Mesodermal cell (in vitro differentiated cells): Measurements from ENCODE around the gene PTPN22.

ENCODE experiments used
- H3K27ac ChIP-seq: 2 replicates; pipeline ENCODE4 v1.7.0; 2013; ENCODE audit warnings: mild to moderate bottlenecking, low read depth, low read length, moderate library complexity; ENCODE audit not compliant: severe bottlenecking
- H3K36me3 ChIP-seq: 2 replicates; pipeline ENCODE4 v1.7.1; 2013; ENCODE audit warnings: mild to moderate bottlenecking, low read length, moderate library complexity; ENCODE audit not compliant: control insufficient read depth, insufficient read depth
- H3K4me1 ChIP-seq: one replicate; pipeline ENCODE4 v1.7.1; 2013; ENCODE audit warnings: mild to moderate bottlenecking, low read length; ENCODE audit not compliant: insufficient read depth, control insufficient read depth, poor library complexity, severe bottlenecking
- H3K4me3 ChIP-seq: 2 replicates; pipeline ENCODE4 v1.7.0; 2013; ENCODE audit warnings: low read length, control low read depth, mild to moderate bottlenecking; ENCODE audit not compliant: insufficient read depth, poor library complexity, severe bottlenecking; ENCODE audit errors: extremely low read depth
- H3K9me3 ChIP-seq: 2 replicates; pipeline ENCODE4 v1.7.1; 2013; ENCODE audit warnings: mild to moderate bottlenecking, low read length, moderate library complexity; ENCODE audit not compliant: control insufficient read depth
- WGBS, 2 experiments: methylation state at CpG; one replicate each; pipeline ENCODE4 v1.1.5; 2013; ENCODE audit warnings: missing lambda C conversion rate in 2 of 2; ENCODE audit not compliant: insufficient coverage in 2 of 2; 5-methylcytosine and 5-hydroxymethylcytosine counted together

PTPN22 gene

DNA sequence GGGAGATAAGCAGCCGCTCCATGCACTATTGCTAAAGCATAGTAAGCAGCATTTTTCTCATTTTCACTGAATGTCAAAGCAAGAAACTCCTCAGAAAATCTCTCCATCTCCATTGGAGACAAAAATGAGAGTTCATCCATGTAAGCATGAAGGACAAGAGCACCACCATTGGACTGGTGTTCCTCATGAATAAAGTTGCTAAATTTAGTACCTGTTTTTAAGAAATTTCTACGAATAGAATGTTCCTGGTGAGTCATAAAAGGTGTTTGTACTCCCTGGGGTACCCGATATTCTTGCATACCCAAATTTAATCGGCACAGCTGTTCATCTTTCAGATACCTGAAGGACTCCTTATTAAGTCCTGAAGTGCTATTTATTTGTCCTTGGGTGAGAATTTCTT lies 74.0 kb downstream of the PTPN22 start:
- Histone ChIP-seq H3K9me3 (no peaks in the 10 kb centered on the region), H3K36me3 (peaks cover 43% of the 10 kb centered on the region), H3K4me3 (no peak overlapping the region), H3K27ac (no peak overlapping the region), H3K4me1 (no peaks in the 10 kb centered on the region)
- 100% methylated on average over 3 to 4 of the region's 4 CpGs for WGBS, 2 experiments

DNA sequence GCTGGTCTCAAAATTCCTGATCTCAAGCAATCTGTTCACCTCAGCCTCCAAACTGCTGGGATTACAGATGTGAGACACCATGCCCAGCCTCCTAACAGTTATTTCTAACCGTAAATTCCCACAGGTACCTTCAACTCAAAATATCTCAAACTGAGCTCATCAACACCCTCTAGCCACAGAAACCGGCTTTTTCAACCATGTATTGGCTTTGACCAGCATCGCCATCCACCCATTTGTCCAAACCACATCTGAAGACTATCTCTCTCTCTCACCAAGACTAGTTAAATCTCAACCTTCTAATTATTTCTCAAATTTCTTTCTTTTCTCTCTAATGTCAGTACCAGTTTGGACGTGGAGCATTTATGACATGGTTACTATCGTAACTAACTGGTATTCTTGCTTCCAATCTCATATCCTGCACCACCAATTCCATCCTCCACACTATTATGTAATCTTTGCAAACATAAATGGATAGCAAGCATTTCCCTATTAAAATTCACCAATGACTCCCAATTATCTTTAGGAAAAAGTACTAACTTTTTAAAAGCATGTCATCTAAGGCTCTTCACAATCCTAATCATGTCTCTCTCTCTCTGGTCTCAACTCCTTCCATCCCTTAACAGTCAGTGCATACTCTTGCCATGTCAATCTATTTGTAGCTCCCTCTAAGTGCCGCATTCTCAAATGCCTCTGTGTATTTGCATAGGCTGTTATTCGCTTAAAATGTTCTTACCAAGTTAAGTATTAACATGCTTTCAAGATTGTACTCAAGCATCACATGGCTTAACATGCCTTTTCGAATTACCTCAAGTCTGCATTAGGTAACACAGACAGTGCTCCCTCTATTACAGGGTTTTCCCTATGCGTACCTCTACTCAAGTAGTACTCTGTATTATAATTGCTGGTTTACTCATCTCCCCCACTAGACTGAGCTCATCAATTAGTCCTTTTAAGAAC lies 77.4 kb downstream of the PTPN22 start:
- Histone ChIP-seq H3K4me3 (no peak overlapping the region), H3K4me1 (no peaks in the 10 kb centered on the region), H3K36me3 (peaks cover 47% of the 10 kb centered on the region), H3K27ac (no peak overlapping the region), H3K9me3 (no peaks in the 10 kb centered on the region)
- WGBS, 2 experiments = 97 to 98% methylated on average over 8 to 9 of the region's 9 CpGs

DNA sequence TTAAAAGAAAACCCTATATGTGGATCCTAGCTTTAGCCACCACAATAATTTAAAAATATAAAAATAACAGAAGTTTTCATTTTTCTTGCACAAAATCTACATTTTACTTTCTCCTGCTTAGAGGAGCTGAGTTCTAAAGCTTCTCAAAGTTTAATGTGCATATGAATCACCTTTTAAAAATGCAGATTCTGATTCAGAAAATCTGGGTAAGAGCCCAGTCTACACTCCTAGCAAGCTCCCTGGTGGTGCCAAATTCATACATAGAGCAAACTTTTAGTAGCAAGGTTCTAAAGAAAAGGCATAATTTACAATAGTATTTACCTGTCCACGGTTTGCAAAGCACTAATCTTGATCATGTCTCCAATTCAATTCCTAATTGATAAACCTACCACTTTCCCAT lies 78.5 kb downstream of the PTPN22 start:
- no peaks in the 10 kb centered on the region for H3K4me1 ChIP-seq
- no peak overlapping the region for H3K27ac ChIP-seq
- no peaks in the 10 kb centered on the region for H3K9me3 ChIP-seq
- no peak overlapping the region for H3K4me3 ChIP-seq
- WGBS, 2 experiments = 86 to 90% methylated on average over 1 of the region's 1 CpG
- H3K36me3 ChIP-seq = peaks cover 50% of the 10 kb centered on the region

DNA sequence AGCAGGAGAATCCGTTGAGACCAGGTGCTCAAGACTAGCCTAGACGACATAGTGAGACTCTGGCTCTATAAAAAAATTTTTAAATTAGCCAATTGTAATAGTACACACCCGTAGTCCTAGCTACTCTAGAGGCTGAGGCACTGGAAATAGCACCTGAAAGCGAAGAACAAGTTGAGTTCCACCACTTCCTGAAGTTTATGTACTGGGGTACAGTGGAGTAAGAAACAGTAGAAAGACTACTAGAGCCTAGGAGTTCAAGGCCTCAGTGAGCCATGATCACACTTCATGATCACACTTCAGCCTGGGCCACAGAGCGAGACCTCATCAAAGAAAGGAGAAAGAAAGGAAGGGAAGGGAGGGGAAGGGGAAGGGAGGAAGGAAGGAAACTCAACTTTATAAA lies 79.0 kb downstream of the PTPN22 start:
- Histone ChIP-seq H3K9me3 (no peaks in the 10 kb centered on the region), H3K4me3 (no peak overlapping the region), H3K27ac (no peak overlapping the region), H3K36me3 (peaks cover 45% of the 10 kb centered on the region), H3K4me1 (no peaks in the 10 kb centered on the region)
- 100% methylated on average over 1 to 2 of the region's 5 CpGs for WGBS, 2 experiments

DNA sequence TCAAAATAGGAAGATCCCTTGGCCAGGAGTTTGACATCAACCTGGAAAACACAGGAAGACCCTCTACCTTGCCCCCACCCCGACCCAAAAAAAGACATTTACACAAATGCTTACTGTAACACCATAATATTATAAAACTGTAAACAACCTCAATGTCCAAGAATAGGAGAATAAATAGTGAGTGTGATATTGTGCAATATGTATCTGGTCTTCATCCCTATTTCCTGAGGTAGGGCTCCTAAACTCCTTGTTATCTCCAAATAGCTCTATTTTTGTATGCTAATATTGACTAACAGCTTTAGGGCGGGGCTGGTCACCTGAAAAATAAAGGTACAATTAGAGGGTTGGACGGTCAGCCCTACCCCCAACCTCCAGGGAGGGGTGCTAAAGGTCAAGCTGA lies 82.7 kb downstream of the PTPN22 start:
- no peak overlapping the region for H3K4me3 ChIP-seq
- H3K9me3 ChIP-seq = no peaks in the 10 kb centered on the region
- H3K27ac ChIP-seq = no peak overlapping the region
- H3K4me1 ChIP-seq = peaks cover 4% of the 10 kb centered on the region
- H3K36me3 ChIP-seq = peaks cover 19% of the 10 kb centered on the region
- WGBS, 2 experiments = no CpG with 5 or more reads among the region's 3 CpGs

DNA sequence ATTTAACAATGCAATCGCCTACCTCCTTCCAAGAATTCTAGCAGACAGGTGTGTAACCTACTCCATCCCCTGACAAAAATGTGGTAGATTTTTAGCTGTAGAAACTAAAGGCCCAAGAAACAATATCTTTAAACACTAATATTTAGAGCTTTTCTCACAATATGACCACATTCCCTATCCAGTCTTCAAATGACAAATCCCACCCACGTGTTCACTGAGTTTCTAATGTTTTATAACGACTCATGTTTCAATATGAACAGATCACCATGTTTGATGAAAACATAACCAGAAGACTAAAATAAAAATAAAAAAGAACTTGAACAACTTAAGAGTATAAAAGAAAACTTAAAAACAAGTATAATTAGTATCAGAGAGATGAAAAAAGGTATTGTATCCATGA lies 83.8 kb downstream of the PTPN22 start:
- 80% methylated on average over 1 of the region's 3 CpGs; no CpG with 5 or more reads in 1 of the 2 experiments for WGBS, 2 experiments
- H3K4me1 ChIP-seq = peaks cover 6% of the 10 kb centered on the region

DNA sequence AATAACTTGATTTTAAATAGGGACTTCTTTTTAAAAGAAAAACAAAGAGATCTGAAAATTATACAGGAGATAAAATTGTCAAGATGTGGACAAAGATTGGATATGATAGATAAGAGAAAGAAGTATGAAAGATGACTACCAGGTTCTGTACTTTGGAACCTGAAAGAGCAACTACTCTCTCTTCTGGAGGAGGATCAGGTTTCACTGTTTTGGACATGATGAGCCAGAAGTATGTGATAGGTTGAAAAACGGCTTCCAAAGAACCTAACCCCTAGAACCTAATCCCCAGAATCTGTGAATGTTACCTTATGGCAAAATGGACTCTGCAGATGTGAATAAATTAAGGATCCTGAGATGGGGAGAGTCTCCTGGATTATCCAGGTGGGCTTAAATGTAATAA lies 85.4 kb downstream of the PTPN22 start:
- no peaks in the 10 kb centered on the region for H3K9me3 ChIP-seq
- WGBS, 2 experiments = 80% methylated on average over 1 of the region's 1 CpG; no CpG with 5 or more reads in 1 of the 2 experiments

More for the DNA sequence above, 83.8 kb downstream of the PTPN22 start:
- peaks cover 12% of the 10 kb centered on the region for H3K36me3 ChIP-seq
- H3K9me3 ChIP-seq = no peaks in the 10 kb centered on the region
- no peak overlapping the region for H3K4me3 ChIP-seq
- no peak overlapping the region for H3K27ac ChIP-seq

DNA sequence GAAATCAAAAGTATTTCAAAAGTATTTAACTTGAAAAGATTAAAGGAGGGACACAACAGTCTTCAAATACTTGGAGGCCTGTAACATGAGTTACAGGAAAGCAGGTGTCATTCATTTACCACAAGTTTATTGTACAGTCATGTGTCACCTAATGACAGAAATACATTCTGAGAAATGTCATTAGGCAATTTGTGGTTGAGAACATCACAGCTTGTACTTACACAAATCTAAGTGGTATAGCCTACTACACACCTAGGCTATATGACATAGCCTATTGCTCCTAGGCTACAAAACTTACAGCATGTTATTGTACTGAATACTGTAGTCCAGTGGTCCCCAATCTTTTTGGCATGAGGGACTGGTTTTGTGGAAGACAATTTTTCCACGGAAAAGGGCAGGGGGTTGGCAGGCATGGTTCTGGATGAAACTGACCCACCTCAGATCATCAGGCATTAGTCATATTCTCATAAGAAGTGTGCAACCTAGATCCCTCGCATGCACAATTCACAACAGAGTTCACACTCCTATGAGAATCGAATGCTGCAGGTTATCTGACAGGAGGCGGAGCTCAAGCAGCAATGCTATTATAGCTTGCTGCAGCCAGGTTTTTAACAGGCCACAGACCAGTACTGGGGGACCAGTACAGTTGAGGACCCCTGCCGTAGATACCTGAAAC lies 87.3 kb downstream of the PTPN22 start:
- Histone ChIP-seq H3K27ac (no peak overlapping the region), H3K9me3 (no peaks in the 10 kb centered on the region), H3K36me3 (peaks cover 10% of the 10 kb centered on the region), H3K4me3 (no peak overlapping the region), H3K4me1 (peaks cover 16% of the 10 kb centered on the region)
- WGBS, 2 experiments = 94 to 100% methylated on average over 4 of the region's 5 CpGs

More for the DNA sequence above, 85.4 kb downstream of the PTPN22 start:
- Histone ChIP-seq H3K4me1 (peaks cover 10% of the 10 kb centered on the region), H3K36me3 (peaks cover 12% of the 10 kb centered on the region), H3K4me3 (no peak overlapping the region), H3K27ac (no peak overlapping the region)

DNA sequence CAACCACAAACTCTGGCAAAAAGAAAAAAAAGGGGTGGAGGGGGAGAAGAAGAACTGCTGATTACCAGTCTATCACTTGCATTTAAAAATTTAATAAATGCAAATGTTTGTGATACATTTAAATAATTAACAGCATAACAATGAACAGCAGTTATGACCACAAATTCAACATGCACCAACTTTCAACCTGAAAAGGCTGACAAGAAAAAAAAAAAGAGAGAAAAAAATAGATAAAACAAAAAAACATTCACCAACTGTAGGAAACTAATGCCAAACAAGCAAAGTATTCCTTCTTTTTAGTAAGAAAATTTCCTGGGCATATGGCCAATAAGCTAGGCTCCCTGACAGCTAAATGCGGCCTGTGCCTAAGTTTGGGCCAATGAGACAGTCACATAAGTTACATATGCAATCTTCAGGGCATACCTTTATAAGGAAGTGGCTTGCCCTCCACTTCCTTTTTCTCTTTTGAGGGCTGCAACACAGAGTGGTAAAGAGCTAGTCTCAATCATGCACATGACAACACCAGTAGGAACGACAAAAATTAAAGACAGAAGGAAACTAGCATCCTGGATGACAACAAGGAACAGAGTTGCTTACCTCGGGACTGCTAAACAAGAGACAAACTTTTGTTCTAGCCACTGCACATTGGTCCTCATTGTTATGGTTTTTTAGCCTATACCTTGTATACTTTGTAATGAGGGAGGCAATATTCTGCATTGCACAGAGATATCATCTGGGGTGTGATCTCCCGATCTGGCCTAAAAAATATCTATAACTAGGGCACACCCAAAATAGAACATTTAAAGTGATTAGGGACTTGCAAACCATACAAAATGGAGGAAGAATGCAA lies 88.0 kb downstream of the PTPN22 start:
- WGBS, 2 experiments = 85 to 90% methylated on average over 2 to 3 of the region's 4 CpGs
- no peak overlapping the region for H3K27ac ChIP-seq
- peaks cover 6% of the 10 kb centered on the region for H3K36me3 ChIP-seq
- no peaks in the 10 kb centered on the region for H3K9me3 ChIP-seq
- H3K4me3 ChIP-seq = no peak overlapping the region
- peaks cover 16% of the 10 kb centered on the region for H3K4me1 ChIP-seq

DNA sequence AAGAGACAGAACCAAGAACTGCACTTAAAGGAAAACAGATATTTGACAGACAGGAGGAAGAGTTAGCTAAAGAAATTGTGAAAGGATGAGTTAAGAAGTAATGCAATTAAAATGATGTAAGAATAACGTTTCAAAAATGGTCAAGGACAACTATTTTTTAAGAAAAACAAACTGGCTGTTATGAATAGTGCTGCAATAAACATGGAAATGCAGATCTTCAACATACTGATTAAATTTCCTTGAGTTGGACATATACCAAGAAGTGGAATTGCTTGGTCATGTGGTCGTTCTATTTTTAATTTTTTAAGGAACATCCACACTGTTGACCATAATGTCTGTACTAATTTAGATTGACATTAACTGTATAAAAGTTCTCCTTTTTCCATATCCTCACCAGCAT lies 89.1 kb downstream of the PTPN22 start:
- no peak overlapping the region for H3K4me3 ChIP-seq
- H3K36me3 ChIP-seq = peaks cover 8% of the 10 kb centered on the region
- WGBS, 2 experiments = 71% methylated on average over 1 of the region's 2 CpGs; no CpG with 5 or more reads in 1 of the 2 experiments

More for the DNA sequence above, 89.1 kb downstream of the PTPN22 start:
- Histone ChIP-seq H3K27ac (no peak overlapping the region), H3K4me1 (peaks cover 16% of the 10 kb centered on the region), H3K9me3 (no peaks in the 10 kb centered on the region)
